ENCODE results near the gene TOR1A.

Gene TOR1A

DNA sequence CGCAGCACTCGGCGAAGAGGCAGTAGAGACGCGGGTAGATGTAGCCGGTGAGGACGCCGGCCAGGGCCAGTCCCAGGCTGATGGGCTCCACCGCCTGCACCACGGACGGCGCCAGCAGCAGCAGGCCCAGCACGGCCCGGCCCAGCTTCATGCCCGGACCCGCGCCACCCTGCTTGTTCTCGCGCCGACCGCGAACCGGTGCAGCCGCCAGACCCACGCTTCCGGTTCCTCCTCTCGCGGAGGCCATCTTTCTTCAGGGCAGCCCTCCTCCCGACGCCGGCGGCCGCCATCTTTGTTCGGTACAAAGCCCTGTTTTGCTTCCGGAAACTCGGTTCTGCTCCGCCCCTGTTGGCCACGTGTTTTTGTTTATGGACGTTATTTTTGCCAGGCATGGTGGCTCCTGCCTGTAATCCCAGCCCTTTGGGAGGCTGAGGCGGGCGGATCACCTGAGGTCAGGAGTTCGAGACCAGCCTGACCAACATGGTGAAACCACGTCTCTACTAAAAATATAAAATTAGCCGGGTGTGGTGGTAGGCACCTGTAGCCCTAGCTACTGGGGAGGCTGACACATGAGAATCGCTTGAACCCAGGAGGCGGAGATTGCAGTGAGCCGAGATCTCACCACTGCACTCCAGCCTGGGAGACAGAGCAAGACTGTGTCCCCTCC, at the start of gene TOR1A:
TOR1A (minus strand) TSS at position 202 of the 667 bp plus-strand sequence; CDS start at position 151, 51 bp downstream.
- no peak for TF ChIP-seq CTCF (IDR thresholded peaks at IDR 0.05; ENCODE audit: low read length, missing control alignments)
- peak; percentile 96 for DNase-seq (ENCODE audit: low read depth)
- peak within 1 kb of the TSS; percentile 78 for H3K4me3 ChIP-seq (replicated peaks; ENCODE audit: low read depth, low read length)

DNA sequence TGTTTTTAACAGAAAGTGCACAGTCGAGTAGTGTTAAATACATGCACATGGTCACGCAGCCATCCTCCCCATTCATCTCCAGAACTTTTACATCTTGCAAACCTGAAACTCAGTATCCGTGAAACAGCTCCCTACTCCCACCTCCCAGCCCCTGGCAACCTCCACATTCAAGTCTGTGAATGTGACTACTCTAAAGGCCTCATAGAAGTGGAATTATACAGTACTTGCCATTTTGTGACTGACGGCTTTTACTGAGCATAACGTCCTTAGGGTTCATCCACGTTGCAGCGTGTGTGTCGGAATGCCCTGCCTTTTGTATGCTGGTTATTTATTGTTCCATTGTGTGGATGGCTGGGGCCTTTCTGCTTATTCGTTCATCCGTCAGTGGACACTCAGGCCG, 47.1 kb upstream of the TOR1A start:
- no peak for TF ChIP-seq CTCF (IDR thresholded peaks at IDR 0.05; ENCODE audit: low read length, missing control alignments)
- DNase-seq (ENCODE audit: low read depth), result no peak

GRCh38 chr9:129869585-129870501, 45.9 kb upstream of the TOR1A start:
- TF ChIP-seq CTCF (IDR thresholded peaks at IDR 0.05; ENCODE audit: low read length, missing control alignments), result no peak

More for the DNA sequence above, 47.1 kb upstream of the TOR1A start:
- H3K4me3 ChIP-seq (replicated peaks; ENCODE audit: low read depth, low read length), result no peak overlapping the region

GRCh38 chr9:129868872-129869486, 45.0 kb upstream of the TOR1A start:
- no peak for DNase-seq (ENCODE audit: low read depth)
- H3K4me3 ChIP-seq (replicated peaks; ENCODE audit: low read depth, low read length), result no peak overlapping the region
- TF ChIP-seq CTCF (IDR thresholded peaks at IDR 0.05; ENCODE audit: low read length, missing control alignments), result no peak

More at GRCh38 chr9:129869585-129870501, 45.9 kb upstream of the TOR1A start:
- no peak overlapping the region for H3K4me3 ChIP-seq (replicated peaks; ENCODE audit: low read depth, low read length)
- no peak for DNase-seq (ENCODE audit: low read depth)

DNA sequence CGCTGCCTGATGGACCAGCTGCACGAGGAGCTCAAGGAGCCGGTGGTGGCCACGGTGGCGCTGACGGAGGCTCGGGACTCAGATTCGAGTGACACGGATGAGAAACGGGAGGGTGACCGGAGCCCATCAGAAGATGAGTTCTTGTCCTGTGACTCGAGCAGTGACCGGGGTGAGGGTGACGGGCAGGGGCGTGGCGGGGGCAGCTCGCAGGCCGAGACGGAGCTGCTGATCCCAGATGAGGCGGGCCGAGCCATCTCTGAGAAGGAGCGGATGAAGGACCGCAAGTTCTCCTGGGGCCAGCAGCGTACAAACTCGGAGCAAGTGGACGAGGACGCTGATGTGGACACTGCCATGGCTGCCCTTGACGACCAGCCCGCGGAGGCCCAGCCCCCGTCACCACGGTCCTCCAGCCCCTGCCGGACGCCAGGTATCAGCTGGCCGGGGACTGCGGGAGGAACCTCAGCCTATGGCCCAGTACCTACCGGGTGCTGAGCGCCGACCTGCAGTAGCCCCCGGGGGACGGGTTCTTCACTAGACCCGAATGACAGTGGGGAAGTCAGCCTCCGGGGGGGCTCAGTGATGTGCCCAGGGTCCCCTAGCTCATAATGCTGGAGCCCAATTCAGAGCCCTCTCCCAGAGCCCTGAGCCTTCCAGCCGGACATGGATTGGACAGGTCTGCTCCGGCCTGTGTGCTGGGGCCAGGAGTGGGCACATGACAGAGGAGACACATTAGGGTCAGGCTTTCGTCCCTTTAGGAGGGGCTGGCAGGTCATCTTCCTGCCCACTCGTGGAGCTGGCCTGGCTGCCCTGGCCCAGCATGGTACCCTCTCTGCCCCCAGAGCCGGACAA, 44.3 kb upstream of the TOR1A start:
- no peak overlapping the region for H3K4me3 ChIP-seq (replicated peaks; ENCODE audit: low read depth, low read length)
- no peak for TF ChIP-seq CTCF (IDR thresholded peaks at IDR 0.05; ENCODE audit: low read length, missing control alignments)
- no peak for DNase-seq (ENCODE audit: low read depth)
